Nucleus accumbens (tissue), 56 donors: ENCODE data around the gene ABCA8.
"Not testable (repeated sequence)": the region's sequence is repeated elsewhere in the genome, so short reads cannot be mapped to it uniquely, and the experiment has no call there.

Source experiments
- DNase-seq, 56 donors: peaks; one replicate each; lab custom pipeline; 2025; lab: John Stamatoyannopoulos, UW

The ABCA8 gene

DNA sequence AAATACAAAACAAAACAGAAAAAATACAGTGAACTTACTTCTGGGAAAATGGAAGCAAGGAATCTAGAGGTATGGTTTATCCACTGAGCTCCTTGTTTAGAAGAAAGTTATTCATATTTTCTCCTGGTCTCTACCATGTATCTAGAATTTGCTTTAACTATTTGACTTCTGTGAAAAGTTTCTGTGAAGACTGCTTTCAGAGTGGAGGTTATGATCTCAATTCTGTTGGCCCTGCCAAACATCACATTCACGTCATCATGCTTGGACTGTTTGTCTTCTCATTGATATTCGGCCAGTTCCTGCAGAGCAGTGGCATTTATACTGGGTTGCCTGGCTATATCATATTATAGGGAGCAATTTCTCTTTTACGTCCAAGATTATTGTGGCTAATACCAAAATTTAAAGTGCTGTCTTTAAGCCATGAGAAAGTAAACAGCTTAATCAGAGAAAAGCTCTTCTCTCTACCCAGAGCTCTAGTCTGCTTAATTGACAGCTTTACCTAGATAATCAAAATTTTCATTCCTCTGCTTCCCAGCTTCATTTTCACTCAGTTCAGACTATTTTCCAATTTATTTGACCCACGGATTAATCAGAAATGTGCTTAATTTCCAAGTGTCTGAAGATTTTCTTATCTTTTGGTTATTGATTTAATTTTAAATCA lies at the start of gene ABCA8:
Gene ABCA8 (minus strand): TSS at position 212 of the 661 bp plus-strand sequence. CDS start 13,358 bp downstream, outside the sequence.
- peak in 39 of 56 donors; percentile 5 to 72 (median 38) for DNase-seq

DNA sequence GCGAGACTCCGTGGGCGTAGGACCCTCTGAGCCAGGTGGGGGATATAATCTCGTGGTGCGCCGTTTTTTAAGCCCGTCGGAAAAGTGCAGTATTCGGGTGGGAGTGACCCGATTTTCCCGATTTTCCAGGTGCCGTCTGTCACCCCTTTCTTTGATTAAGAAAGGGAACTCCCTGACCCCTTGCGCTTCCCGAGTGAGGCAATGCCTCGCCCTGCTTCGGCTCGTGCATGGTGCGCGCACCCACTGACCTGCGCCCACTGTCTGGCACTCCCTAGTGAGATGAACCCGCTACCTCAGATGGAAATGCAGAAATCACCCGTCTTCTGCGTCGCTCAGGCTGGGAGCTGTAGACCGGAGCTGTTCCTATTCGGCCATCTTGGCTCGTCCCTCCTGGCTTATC lies 49.6 kb upstream of the ABCA8 start:
- not testable (repeated sequence) for DNase-seq

- not testable (repeated sequence) for DNase-seq
Measured at GRCh38 chr17:68999743-69000142, 44.6 kb upstream of the ABCA8 start.

DNA sequence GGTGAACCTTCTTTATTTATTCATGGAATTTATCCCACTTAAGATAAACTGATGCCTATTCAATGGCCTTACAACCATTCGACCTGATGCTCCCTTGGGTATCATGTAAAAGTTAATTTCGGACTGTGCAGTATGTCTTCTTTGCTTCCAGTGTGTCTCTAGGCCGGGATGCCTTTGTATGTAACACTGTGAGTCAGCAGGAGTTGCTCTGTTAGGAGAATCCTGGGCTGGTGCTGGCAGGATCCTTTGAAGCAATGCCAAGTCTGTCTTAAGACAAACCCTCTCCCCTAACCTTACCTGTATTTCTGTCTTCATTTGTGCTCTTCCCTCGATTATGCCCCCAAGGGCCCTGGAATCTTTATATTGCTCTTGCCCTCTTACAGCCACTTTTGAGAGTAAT lies 37.9 kb upstream of the ABCA8 start:
- DNase-seq: no peak

- no peak for DNase-seq
Measured at GRCh38 chr17:68987966-68988365, 32.8 kb upstream of the ABCA8 start.

DNA sequence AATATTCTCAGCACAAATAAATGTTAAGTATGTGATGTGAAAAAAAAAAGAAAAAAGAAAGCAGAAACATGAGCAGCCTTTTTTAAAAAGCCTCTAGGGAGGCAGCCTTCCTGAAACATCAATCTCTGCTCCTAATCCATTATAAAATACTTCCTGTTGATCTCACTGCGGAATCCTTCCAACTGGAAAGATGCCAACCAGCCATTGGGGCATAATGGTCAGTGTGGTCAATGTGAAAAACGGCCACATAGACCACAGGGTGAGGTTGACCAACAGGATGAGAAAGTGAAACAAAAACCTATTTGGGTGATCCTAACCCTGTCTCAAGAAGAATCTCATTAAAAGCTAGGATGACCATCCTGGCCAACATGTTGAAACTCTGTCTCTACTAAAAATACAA lies 26.1 kb upstream of the ABCA8 start:
- DNase-seq: peak in 1 of 56 donors; percentile 3

DNA sequence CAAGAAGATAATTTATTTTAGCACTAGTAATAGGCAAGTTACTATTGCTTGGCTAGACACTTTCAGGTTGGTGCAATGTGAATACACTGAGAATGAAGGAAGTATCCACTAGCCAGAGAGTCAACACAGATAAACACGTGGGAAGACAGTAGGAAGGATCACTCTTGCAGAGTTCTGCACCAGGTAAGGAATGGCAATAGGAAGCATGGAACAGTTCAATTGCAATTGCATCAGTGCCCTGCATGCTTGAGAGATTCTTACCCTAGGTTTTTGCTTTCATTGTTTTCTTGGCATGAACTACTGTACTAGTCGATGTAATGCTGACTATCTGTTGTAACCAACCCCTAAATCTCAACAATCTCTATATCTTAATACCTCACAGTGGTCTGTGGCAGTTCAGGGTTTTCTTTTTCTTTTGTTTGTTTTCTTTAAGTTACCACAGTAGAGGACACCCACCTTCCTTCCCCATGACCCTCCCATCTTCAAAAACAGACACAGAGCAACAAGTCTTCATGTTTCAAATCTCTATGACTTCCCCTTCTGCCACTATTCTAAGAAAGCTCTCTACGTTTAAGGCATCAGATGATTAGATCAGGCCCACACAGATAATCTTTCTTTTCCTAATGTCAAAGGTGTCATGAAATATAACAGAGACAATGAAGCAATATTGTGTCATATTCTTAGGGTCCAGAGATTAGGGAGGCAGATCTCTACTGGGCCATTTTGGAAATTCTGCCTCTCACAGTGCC lies 18.1 kb upstream of the ABCA8 start:
- no peak for DNase-seq

- DNase-seq: peak in 16 of 56 donors; percentile 2 to 35 (median 20)
Measured at GRCh38 chr17:68972119-68972704, 17.0 kb upstream of the ABCA8 start.

- DNase-seq: no peak
Measured at GRCh38 chr17:68969101-68969500, 13.9 kb upstream of the ABCA8 start.

DNA sequence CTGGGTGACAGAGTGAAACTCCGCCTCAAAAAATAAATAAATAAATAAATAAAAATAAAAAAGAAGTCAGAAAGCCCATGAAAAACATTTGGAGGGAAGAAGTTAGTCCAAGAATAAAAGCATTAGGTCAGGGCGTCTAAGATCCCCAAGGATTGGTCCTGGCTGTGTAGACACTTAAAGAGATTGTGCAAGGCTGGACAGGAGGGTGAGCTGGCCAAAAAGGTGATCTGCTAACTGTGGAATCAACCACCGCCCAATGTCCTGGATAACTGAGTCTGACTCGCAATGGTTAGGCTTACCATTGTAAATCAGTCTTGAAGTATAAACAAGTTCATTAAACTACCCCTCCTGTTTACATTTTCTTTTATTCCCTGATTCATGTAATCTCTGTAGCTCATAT lies 8.8 kb upstream of the ABCA8 start:
- no peak for DNase-seq

DNA sequence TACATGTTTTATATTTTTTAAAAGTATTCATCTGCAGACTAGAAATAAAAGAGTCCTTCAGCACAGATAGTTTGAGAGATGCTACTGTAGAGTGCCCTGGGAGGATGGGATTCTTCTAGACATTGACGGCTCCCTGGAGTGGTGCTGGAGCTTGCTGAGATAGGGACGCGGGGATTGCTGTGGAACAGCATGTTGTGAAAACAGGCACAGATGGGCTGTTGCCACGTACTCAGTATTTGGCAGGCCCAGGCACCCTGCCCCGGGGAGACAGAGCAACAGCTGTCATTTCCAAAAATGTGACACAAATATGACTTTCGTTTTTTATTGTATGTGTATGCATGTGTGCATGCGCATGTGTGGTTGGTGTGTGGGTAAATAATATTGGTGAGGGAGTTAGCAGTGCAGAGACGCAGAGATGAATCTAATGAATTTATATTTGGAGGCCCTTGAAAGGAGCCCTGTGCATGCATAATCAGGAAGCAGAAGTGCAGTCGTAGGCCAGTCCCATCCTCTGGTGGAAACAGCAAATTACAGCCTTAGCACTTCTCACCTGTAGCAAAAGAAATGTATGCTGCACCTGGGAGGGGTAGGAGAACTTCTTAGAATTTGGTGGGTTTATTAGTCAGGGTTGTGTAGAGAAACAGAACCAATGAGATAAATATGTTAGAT lies 6.2 kb upstream of the ABCA8 start:
- DNase-seq: peak in 3 of 56 donors; percentile 3 to 8 (median 3)

DNA sequence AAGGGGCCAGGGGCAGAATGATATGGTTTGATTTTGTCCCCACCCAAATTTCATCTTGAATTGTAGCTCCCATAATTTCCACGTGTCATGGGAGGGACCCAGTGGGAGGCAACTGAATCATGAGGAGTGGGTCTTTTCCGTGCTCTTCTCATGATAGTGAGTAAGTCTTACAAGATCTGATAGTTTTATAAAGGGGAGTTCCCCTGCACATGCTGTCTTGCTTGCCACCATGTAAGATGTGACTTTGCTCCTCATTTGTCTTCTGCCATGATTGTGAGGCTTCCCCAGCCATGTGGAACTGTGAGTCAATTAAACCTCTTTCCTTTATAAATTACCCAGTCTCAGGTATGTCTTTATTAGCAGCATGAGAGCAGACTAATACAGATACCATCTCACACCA lies 3.9 kb upstream of the ABCA8 start:
- not testable (repeated sequence) for DNase-seq

DNA sequence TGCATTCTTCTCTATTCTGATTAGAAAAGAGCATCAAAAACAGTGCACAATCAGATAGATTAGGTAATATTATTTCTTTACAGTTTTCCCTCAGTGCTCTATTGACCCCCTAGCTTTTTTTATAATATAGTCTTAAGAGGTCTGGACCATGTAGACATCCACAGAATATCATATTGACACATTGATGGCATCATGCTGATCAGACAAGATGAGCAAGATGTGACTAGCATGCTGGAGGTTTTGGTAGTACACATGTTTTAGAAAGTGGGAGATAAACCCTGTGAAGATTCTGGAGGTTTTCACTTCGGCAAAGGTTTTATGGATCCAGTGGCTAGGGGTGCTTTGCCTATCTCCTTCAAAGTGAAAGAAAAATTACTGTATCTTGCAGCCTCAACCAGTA lies 2.8 kb upstream of the ABCA8 start:
- no peak for DNase-seq

- no peak for DNase-seq
Measured at GRCh38 chr17:68954146-68954896, 871 bp downstream of the ABCA8 start.

GRCh38 chr17:68953340-68953997 lies 1.7 kb downstream of the ABCA8 start:
- DNase-seq: peak in 1 of 56 donors; percentile 7

DNA sequence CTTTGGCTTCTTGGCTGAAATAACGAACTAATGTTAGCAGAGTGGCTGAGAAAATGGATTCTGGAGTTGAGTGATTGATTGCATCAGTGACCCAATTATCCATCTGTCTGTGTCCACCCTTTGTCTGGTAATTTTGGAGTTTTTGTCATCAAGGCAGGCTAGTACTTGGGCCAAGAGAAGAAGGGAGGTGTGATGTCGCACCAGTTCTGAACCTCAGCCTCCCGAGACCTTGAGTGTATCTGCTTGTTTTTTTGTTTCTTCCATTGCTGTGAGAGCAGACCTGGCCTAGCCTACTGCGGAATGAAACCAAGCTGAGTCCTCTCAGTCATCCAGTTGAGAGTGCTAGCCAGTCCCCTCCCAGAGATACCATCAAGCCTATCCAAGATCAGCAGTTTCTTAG lies 4.5 kb downstream of the ABCA8 start:
- DNase-seq: no peak

- DNase-seq: not testable (repeated sequence)
Measured at GRCh38 chr17:68947868-68948267, 7.3 kb downstream of the ABCA8 start.

DNA sequence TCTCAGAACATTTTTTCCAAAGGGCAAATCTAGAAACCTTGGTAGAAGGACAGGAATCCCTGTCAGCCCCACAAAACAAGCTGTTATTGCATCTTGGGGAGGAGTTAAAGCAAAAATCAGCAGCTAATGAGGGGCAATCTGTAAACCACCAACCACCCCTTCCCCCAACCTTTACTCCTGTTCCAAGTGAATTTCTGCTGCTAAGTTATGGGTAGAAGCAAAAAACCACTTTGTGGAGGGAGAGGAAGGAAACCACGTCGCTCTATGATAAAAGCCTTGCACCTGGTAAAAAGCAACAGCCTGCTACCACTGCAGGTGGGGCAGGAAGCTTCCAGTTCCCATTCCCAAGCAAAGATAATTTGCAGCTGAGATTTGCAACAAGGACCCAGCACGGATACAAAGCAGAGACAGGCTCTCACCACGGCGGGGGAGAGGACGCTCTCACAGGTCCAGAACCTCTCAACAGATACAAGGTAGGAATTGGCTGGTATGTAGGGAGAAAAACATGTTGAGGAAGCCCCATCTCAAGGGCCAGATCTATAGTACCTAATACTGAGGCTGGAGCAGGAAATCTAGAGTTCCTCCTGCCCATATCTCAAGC lies 10.7 kb downstream of the ABCA8 start:
- DNase-seq: no peak

DNA sequence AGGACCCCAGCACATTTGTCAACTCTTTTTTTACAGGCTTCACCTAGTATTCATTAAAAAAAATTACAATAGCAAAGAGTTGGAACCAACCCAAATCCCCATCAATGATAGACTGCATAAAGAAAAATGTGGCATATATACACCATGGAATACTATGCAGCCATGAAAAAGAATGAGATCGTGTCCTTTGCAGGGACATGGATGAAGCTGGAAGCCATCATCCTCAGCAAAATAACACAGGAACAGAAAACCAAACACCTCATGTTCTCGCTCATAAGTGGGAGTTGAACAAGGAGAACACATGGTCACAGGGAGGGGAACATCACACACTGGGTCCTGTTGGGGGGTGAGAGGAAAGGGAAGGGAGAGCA lies 11.4 kb downstream of the ABCA8 start:
- not testable (repeated sequence) for DNase-seq
